Activated CD4-positive, alpha-beta T cell treated with anti-CD3 and anti-CD28 coated beads, Interleukin-2, Interleukin-4, amounts not matched to agents 100 ng/mL and 50 ng/mL, durations not matched to agents 16 hours and 8 hours (primary cell): ENCODE measurements around the gene MAF.

Experiments used
- DNase-seq: peaks from one replicate; pipeline ENCODE4 v3.0.0-alpha.2; 2020; ENCODE audit warnings: low spot score

The MAF gene

GRCh38 chr16:79600638-79601091 is at the start of gene MAF:
Gene MAF (minus strand): TSS chr16:79600737. CDS start chr16:79599902, 835 bp downstream.
- peak; percentile 93 for DNase-seq

- no peak for DNase-seq
These were observed 48.3 kb upstream of the MAF start for GRCh38 chr16:79648826-79649225.

GRCh38 chr16:79647586-79647985 is 47.0 kb upstream of the MAF start:
- no peak for DNase-seq

GRCh38 chr16:79645701-79646100 is 45.2 kb upstream of the MAF start:
- no peak for DNase-seq

GRCh38 chr16:79644971-79645667 is 44.6 kb upstream of the MAF start:
- DNase-seq: no peak

GRCh38 chr16:79642652-79643051 is 42.1 kb upstream of the MAF start:
- no peak for DNase-seq

GRCh38 chr16:79640513-79641360 is 40.2 kb upstream of the MAF start:
- DNase-seq: no peak

- DNase-seq: peak; percentile 42
These were observed 39.2 kb upstream of the MAF start for GRCh38 chr16:79639576-79640311.

- DNase-seq: no peak
These were observed 37.8 kb upstream of the MAF start for GRCh38 chr16:79638386-79638785.

GRCh38 chr16:79635488-79635887 is 35.0 kb upstream of the MAF start:
- no peak for DNase-seq

GRCh38 chr16:79634298-79634697 is 33.8 kb upstream of the MAF start:
- DNase-seq: no peak

- peak; percentile 83 for DNase-seq
These were observed 31.8 kb upstream of the MAF start for GRCh38 chr16:79632289-79632688.

GRCh38 chr16:79628988-79629387 is 28.5 kb upstream of the MAF start:
- DNase-seq: no peak

GRCh38 chr16:79628501-79628975 is 28.0 kb upstream of the MAF start:
- peak; percentile 93 for DNase-seq

GRCh38 chr16:79627092-79627491 is 26.6 kb upstream of the MAF start:
- no peak for DNase-seq

GRCh38 chr16:79625738-79626137 is 25.2 kb upstream of the MAF start:
- DNase-seq: no peak

- no peak for DNase-seq
These were observed 23.3 kb upstream of the MAF start for GRCh38 chr16:79623824-79624223.

GRCh38 chr16:79623062-79623461 is 22.5 kb upstream of the MAF start:
- no peak for DNase-seq

- DNase-seq: no peak
These were observed 20.5 kb upstream of the MAF start for GRCh38 chr16:79621027-79621426.

GRCh38 chr16:79618692-79619050 is 18.1 kb upstream of the MAF start:
- DNase-seq: peak; percentile 70

- DNase-seq: peak; percentile 62
These were observed 17.6 kb upstream of the MAF start for GRCh38 chr16:79618041-79618691.

- peak; percentile 46 for DNase-seq
These were observed 12.5 kb upstream of the MAF start for GRCh38 chr16:79613009-79613408.
